ENCODE measurements around the gene ADAT1.

ADAT1 gene

GRCh38 chr16:75648265-75649076 lies 25.4 kb upstream of the ADAT1 start:
- no peak for TF ChIP-seq ZFX (IDR thresholded peaks at IDR 0.05; ENCODE audit: borderline replicate concordance)
- TF ChIP-seq CTCF (IDR thresholded peaks at IDR 0.05), result no peak
- peak overlapping the region; percentile 95 for H3K27ac ChIP-seq

- TF ChIP-seq CTCF (IDR thresholded peaks at IDR 0.05) (no peak), ZFX (IDR thresholded peaks at IDR 0.05; ENCODE audit: borderline replicate concordance) (no peak)
- H3K27ac ChIP-seq, result peak within 1 kb of the TSS; percentile 95
These were observed 24.6 kb upstream of the ADAT1 start, which contains the start of the genes KARS1 and TERF2IP for GRCh38 chr16:75647492-75648264. Gene KARS1 (minus strand): TSS chr16:75647665. CDS start chr16:75647639, 26 bp downstream. Gene TERF2IP (plus strand): TSS chr16:75647773. CDS start chr16:75647883, 110 bp downstream.

GRCh38 chr16:75647112-75647491 lies 24.0 kb upstream of the ADAT1 start:
- TF ChIP-seq ZFX (IDR thresholded peaks at IDR 0.05; ENCODE audit: borderline replicate concordance) (no peak), CTCF (IDR thresholded peaks at IDR 0.05) (no peak)
- H3K27ac ChIP-seq, result peak overlapping the region; percentile 95

- no peak for TF ChIP-seq ZFX (IDR thresholded peaks at IDR 0.05; ENCODE audit: borderline replicate concordance)
- TF ChIP-seq CTCF (IDR thresholded peaks at IDR 0.05), result peak; percentile 23; the same call in 1 of the 2 replicates
- H3K27ac ChIP-seq, result no peak overlapping the region
These were observed 21.3 kb upstream of the ADAT1 start for GRCh38 chr16:75644240-75645012.

GRCh38 chr16:75640598-75640997 lies 17.5 kb upstream of the ADAT1 start:
- H3K27ac ChIP-seq, result no peak overlapping the region
- TF ChIP-seq ZFX (IDR thresholded peaks at IDR 0.05; ENCODE audit: borderline replicate concordance) (no peak), CTCF (IDR thresholded peaks at IDR 0.05) (no peak)

- H3K27ac ChIP-seq, result no peak overlapping the region
- TF ChIP-seq ZFX (IDR thresholded peaks at IDR 0.05; ENCODE audit: borderline replicate concordance) (no peak), CTCF (IDR thresholded peaks at IDR 0.05) (no peak)
These were observed 12.0 kb upstream of the ADAT1 start for GRCh38 chr16:75635036-75635435.

Data from 22Rv1 (cell line).